HepG2 (cell line): ENCODE results near the gene CYP27A1. TPM values are rescaled to one million over a fixed set of nuclear protein-coding genes. Genes with fewer than 3 reads are reported as not detected.

Experiments used
- BHLHE40 ChIP-seq: IDR thresholded peaks from 2 replicates; pipeline ENCODE4 v1.6.1; 2011; ENCODE audit warnings: low read length, improper control_type of control experiment
- IRF2 ChIP-seq: IDR thresholded peaks from 2 replicates; pipeline ENCODE4 v1.6.1; 2018; ENCODE audit warnings: missing genetic modification reagents, missing compliant biosample characterization
- MYPOP ChIP-seq: sonication (generic); formaldehyde crosslinking; IDR thresholded peaks from 2 replicates; pipeline ENCODE4 v1.8.1; 2023; ENCODE audit warnings: mild to moderate bottlenecking, moderate library complexity, missing genetic modification reagents
- NR2F1 ChIP-seq, 2 experiments: fragments of 450-650 bp in 1 of 2; formaldehyde crosslinking in 1 of 2; IDR thresholded peaks; 2 replicates each; pipeline versions ENCODE4 v1.5.0 to v1.6.1; 2016 to 2020; ENCODE audit warnings: mild to moderate bottlenecking in 1 of 2, missing compliant biosample characterization in 1 of 2, missing genetic modification reagents in 1 of 2, moderate library complexity in 1 of 2
- REXO4 ChIP-seq: sonication (generic); formaldehyde crosslinking; IDR thresholded peaks from 2 replicates; pipeline ENCODE4 v1.8.0; 2022; ENCODE audit warnings: missing genetic modification reagents, mild to moderate bottlenecking, borderline replicate concordance
- TEF ChIP-seq: sonication (generic); formaldehyde crosslinking; IDR thresholded peaks from 2 replicates; pipeline ENCODE4 v1.5.0; 2020; ENCODE audit warnings: missing genetic modification reagents
- ZBTB21 ChIP-seq: sonication (generic); formaldehyde crosslinking; IDR thresholded peaks from 2 replicates; pipeline ENCODE4 v1.4.0; 2020; ENCODE audit warnings: missing genetic modification reagents
- ZNF101 ChIP-seq: sonication (generic); formaldehyde crosslinking; IDR thresholded peaks from 2 replicates; pipeline ENCODE4 v1.4.0; 2020; ENCODE audit warnings: mild to moderate bottlenecking, low read depth, missing genetic modification reagents, borderline replicate concordance
- ZNF275 ChIP-seq: sonication (generic); formaldehyde crosslinking; IDR thresholded peaks from 2 replicates; pipeline ENCODE4 v1.8.0; 2022; ENCODE audit warnings: missing genetic modification reagents, mild to moderate bottlenecking, inconsistent platforms, borderline replicate concordance
- ZNF800 ChIP-seq: sonication (generic); formaldehyde crosslinking; IDR thresholded peaks from 2 replicates; pipeline ENCODE4 v1.4.0; 2020; ENCODE audit warnings: missing genetic modification reagents
- ZXDC ChIP-seq: sonication (generic); formaldehyde crosslinking; IDR thresholded peaks from 2 replicates; pipeline ENCODE4 v1.5.0; 2020; ENCODE audit warnings: mild to moderate bottlenecking, missing genetic modification reagents
- polyA plus RNA-seq, 8 experiments: library from polyadenylated mRNA; depleted of rRNA in 3 of 8; stranded (reverse) in 7 of 8; unstranded in 1 of 8; fragments of >200 nt; fragmentation: Illumina TruSeq in 4 of 8; extraction: Trizol in 4 of 8; gene quantifications; 2 replicates each; pipeline versions ENCODE4 v1.2.1 to v1.2.3, GENCODE V29; 2011 to 2016; ENCODE audit warnings: low read depth in 4 of 8, missing spikeins in 1 of 8, mixed read lengths in 1 of 8; ENCODE audit not compliant: insufficient read depth in 1 of 8
- total RNA-seq, 5 experiments: library from RNA; depleted of rRNA; stranded (reverse); fragments of >200 nt; fragmentation: Illumina TruSeq; extraction: Trizol; gene quantifications; 2 replicates each; pipeline ENCODE4 v1.2.3, GENCODE V29; 2016; ENCODE audit warnings: low read depth in 1 of 5
- TF ChIP-seq, protein P1 (sequence below): sonication (generic); formaldehyde crosslinking; IDR thresholded peaks from 2 replicates; pipeline ENCODE4 v1.4.0; 2020; ENCODE audit warnings: mild to moderate bottlenecking, missing genetic modification reagents, borderline replicate concordance
- TF ChIP-seq, protein P2 (sequence below): sonication (generic); formaldehyde crosslinking; IDR thresholded peaks from 2 replicates; pipeline ENCODE4 v1.5.1; 2020; ENCODE audit warnings: missing genetic modification reagents, mild to moderate bottlenecking, borderline replicate concordance

Gene CYP27A1
- total and polyA plus RNA-seq, 2 of the 13 experiments (the other 11 are each of a cell fraction or from before 2014, with no cell fraction given) = 157 to 266 TPM

DNA sequence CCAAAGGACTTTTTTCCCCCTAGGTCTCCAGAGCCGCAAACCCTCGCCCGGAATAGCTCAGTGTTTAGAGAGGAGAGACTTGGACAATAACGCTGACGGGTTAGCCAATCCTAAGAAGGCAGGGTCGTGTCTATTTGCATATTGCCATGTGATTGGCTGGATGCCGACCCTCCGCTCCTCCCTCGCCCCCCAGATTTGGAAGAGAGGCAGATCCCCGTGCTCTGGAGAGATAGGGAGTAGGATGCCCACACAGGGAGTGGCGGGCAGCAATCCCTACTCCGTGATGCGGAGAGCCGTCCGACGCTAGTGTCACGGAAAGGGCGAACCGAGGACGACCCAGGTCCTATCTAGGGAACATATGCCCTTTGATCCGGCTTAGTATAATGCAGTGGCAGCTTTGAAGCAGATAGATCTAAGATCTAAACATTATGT, 79.0 kb downstream of the CYP27A1 start (continued):
- TF ChIP-seq ZXDC (no peak), ZNF800 (CRISPR knock-in tag) (no peak; the same call in 1 of the 2 replicates), MYPOP (CRISPR knock-in tag) (no peak), ZNF275 (CRISPR knock-in tag) (no peak), IRF2 (no peak), TEF (CRISPR knock-in tag) (no peak), NR2F1 (CRISPR knock-in tag; IDR thresholded peaks at IDR 0.05) (no peak), ZBTB21 (CRISPR knock-in tag) (no peak), BHLHE40 (no peak), REXO4 (CRISPR knock-in tag) (no peak), ZNF101 (CRISPR knock-in tag) (no peak)
- TF ChIP-seq, protein P1, sequence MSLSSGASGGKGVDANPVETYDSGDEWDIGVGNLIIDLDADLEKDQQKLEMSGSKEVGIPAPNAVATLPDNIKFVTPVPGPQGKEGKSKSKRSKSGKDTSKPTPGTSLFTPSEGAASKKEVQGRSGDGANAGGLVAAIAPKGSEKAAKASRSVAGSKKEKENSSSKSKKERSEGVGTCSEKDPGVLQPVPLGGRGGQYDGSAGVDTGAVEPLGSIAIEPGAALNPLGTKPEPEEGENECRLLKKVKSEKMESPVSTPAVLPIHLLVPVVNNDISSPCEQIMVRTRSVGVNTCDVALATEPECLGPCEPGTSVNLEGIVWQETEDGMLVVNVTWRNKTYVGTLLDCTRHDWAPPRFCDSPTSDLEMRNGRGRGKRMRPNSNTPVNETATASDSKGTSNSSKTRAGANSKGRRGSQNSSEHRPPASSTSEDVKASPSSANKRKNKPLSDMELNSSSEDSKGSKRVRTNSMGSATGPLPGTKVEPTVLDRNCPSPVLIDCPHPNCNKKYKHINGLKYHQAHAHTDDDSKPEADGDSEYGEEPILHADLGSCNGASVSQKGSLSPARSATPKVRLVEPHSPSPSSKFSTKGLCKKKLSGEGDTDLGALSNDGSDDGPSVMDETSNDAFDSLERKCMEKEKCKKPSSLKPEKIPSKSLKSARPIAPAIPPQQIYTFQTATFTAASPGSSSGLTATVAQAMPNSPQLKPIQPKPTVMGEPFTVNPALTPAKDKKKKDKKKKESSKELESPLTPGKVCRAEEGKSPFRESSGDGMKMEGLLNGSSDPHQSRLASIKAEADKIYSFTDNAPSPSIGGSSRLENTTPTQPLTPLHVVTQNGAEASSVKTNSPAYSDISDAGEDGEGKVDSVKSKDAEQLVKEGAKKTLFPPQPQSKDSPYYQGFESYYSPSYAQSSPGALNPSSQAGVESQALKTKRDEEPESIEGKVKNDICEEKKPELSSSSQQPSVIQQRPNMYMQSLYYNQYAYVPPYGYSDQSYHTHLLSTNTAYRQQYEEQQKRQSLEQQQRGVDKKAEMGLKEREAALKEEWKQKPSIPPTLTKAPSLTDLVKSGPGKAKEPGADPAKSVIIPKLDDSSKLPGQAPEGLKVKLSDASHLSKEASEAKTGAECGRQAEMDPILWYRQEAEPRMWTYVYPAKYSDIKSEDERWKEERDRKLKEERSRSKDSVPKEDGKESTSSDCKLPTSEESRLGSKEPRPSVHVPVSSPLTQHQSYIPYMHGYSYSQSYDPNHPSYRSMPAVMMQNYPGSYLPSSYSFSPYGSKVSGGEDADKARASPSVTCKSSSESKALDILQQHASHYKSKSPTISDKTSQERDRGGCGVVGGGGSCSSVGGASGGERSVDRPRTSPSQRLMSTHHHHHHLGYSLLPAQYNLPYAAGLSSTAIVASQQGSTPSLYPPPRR = no peak
- TF ChIP-seq, protein P2, sequence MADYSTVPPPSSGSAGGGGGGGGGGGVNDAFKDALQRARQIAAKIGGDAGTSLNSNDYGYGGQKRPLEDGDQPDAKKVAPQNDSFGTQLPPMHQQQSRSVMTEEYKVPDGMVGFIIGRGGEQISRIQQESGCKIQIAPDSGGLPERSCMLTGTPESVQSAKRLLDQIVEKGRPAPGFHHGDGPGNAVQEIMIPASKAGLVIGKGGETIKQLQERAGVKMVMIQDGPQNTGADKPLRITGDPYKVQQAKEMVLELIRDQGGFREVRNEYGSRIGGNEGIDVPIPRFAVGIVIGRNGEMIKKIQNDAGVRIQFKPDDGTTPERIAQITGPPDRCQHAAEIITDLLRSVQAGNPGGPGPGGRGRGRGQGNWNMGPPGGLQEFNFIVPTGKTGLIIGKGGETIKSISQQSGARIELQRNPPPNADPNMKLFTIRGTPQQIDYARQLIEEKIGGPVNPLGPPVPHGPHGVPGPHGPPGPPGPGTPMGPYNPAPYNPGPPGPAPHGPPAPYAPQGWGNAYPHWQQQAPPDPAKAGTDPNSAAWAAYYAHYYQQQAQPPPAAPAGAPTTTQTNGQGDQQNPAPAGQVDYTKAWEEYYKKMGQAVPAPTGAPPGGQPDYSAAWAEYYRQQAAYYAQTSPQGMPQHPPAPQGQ (CRISPR knock-in tag) = no peak
